K562 (cell line): ENCODE measurements around the gene LPGAT1. TPM values are rescaled to one million over a fixed set of nuclear protein-coding genes. Genes with fewer than 3 reads are reported as not detected.
A peak's percentile ranks its signal among the peaks of the same experiment; 100 is the strongest.

Source experiments
- BDP1 ChIP-seq: IDR thresholded peaks from 3 replicates; pipeline ENCODE4 v1.6.1; 2011; ENCODE audit not compliant: insufficient read length, insufficient read depth
- BHLHE40 ChIP-seq: IDR thresholded peaks from 2 replicates; pipeline ENCODE4 v1.6.1; 2011; ENCODE audit warnings: low read length, improper control_type of control experiment
- CBFA2T2 ChIP-seq: fragments of 450-650 bp; conservative IDR thresholded peaks from 2 replicates; pipeline ENCODE4 v1.6.1; 2017; ENCODE audit warnings: mild to moderate bottlenecking
- CBFA2T3 ChIP-seq: fragments of 450-650 bp; IDR thresholded peaks from 2 replicates; pipeline ENCODE4 v1.6.1; 2017
- CBX5 ChIP-seq: IDR thresholded peaks from 2 replicates; pipeline ENCODE4 v1.6.1; 2014; ENCODE audit warnings: low read depth, borderline replicate concordance
- CXXC5 ChIP-seq: fragments of 250-450 bp; sonication (Bioruptor Pico); IDR thresholded peaks from 2 replicates; pipeline ENCODE4 v1.8.0; 2022; ENCODE audit warnings: inconsistent platforms, mild to moderate bottlenecking, moderate library complexity
- DACH1 ChIP-seq: fragments of 450-650 bp; IDR thresholded peaks from 2 replicates; pipeline ENCODE4 v1.6.1; 2018; ENCODE audit not compliant: partially characterized antibody
- ELF4 ChIP-seq: fragments of 450-650 bp; formaldehyde crosslinking; IDR thresholded peaks from 2 replicates; pipeline ENCODE4 v1.4.0; 2022; ENCODE audit warnings: missing genetic modification characterization
- GATAD2A ChIP-seq: fragments of 450-650 bp; IDR thresholded peaks from 2 replicates; pipeline ENCODE4 v1.6.1; 2017
- HBP1 ChIP-seq: fragments of 450-650 bp; formaldehyde crosslinking; IDR thresholded peaks from 2 replicates; pipeline ENCODE4 v1.4.0; 2022; ENCODE audit warnings: missing genetic modification characterization
- JUND ChIP-seq, 2 experiments: IDR thresholded peaks; 2 replicates in 1 of 2; 3 replicates in 1 of 2; pipeline ENCODE4 v1.6.1; 2011; ENCODE audit warnings: borderline replicate concordance in 2 of 2, low read depth in 2 of 2, low read length in 2 of 2, improper control_type of control experiment in 1 of 2, missing biosample characterization in 1 of 2, missing genetic modification characterization in 1 of 2, missing genetic modification reagents in 1 of 2
- L3MBTL2 ChIP-seq: fragments of 450-650 bp; IDR thresholded peaks from 2 replicates; pipeline ENCODE4 v1.6.1; 2016; ENCODE audit warnings: mild to moderate bottlenecking, moderate library complexity
- MXI1 ChIP-seq: IDR thresholded peaks from 2 replicates; pipeline ENCODE4 v1.6.1; 2011; ENCODE audit warnings: low read depth, mild to moderate bottlenecking, improper control_type of control experiment, low read length
- PCBP2 ChIP-seq: fragments of 200-400 bp; formaldehyde crosslinking; IDR thresholded peaks from 2 replicates; pipeline ENCODE4 v1.6.1; 2018; ENCODE audit warnings: low read length, low read depth, mild to moderate bottlenecking, moderate library complexity; ENCODE audit not compliant: poor library complexity, severe bottlenecking
- ZNF224 ChIP-seq: sonication (generic); formaldehyde crosslinking; IDR thresholded peaks from 2 replicates; pipeline ENCODE4 v1.8.0; 2022; ENCODE audit warnings: mild to moderate bottlenecking, missing genetic modification reagents
- ZNF561 ChIP-seq: fragments of 450-650 bp; formaldehyde crosslinking; conservative IDR thresholded peaks from 2 replicates; pipeline ENCODE4 v1.4.0; 2020; ENCODE audit warnings: mild to moderate bottlenecking, moderate library complexity
- ZNF766 ChIP-seq: fragments of 200-800 bp; sonication (Bioruptor generic); conservative IDR thresholded peaks from 2 replicates; pipeline ENCODE4 v1.6.1; 2016; ENCODE audit warnings: missing genetic modification characterization, missing compliant biosample characterization
- ZSCAN29 ChIP-seq: fragments of 450-650 bp; IDR thresholded peaks from 2 replicates; pipeline ENCODE4 v1.6.1; 2017
- polyA plus RNA-seq, 8 experiments: library from polyadenylated mRNA; depleted of rRNA in 4 of 8; stranded (reverse) in 5 of 8; unstranded in 3 of 8; fragments of >200 nt; fragmentation: Nextera tagmentation in 2 of 8; fragmentation: Illumina TruSeq in 1 of 8; extraction: Ambion mirVana in 2 of 8; extraction: Trizol in 1 of 8; gene quantifications; 2 replicates each; pipeline versions ENCODE4 v1.2.1 to v1.2.3, GENCODE V29; 2011 to 2014; ENCODE audit warnings: inconsistent platforms in 1 of 8, missing spikeins in 1 of 8
- total RNA-seq, 7 experiments: library from RNA; depleted of rRNA in 6 of 7; stranded (reverse); fragments of >200 nt in 6 of 7; fragmentation: Illumina TruSeq in 2 of 7; extraction: Trizol in 2 of 7; gene quantifications; 2 replicates each; pipeline versions ENCODE4 v1.2.1 to v1.2.3, GENCODE V29; 2011 to 2021; ENCODE audit warnings: low replicate concordance in 1 of 7

Gene LPGAT1
- total and polyA plus RNA-seq, 9 of the 15 experiments (the other 6 are each of a cell fraction or from before 2014, with no cell fraction given) = 5.7 to 31.4 (median 16.3) TPM

DNA sequence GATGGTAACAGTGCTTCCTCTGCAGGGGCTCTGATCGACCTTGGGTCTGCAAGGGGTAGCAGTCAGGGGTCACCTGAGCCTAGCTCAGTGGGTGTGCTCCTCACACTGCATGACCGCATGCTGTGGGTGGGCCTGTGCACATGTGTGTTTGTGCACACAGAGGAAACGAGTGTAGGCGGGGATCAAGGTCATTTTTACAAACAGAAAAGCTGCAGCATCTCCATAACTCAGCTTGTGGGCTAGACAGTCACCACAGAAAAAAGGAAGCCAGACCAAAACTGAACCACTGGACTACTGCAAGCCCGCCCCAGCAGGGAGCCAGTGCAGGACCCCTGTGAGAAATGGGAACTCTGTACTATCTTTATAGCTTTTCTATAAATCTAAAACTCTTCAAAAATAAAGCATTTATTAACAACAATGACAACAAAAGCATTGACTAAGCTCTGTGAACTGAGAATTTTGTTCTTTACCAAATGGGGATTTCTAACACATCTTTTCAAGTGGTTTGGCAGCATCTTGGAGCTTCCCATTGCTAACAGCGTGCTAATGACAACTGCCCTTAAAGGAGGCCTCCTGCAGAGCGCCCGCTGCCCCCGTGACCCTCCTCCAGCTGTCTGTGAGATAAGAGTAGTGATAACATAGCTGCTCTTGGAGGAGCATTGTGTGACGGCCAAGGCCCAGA lies 135.3 kb downstream of the LPGAT1 start (continued):
- TF ChIP-seq CBFA2T2 = peak; percentile 23; the same call in 1 of the 2 replicates
- no peak for TF ChIP-seq ZNF561 (CRISPR knock-in tag)
- peak; percentile 54 for TF ChIP-seq CXXC5 (CRISPR knock-in tag)
- peak; percentile 55 for TF ChIP-seq L3MBTL2
- TF ChIP-seq GATAD2A = no peak
- no peak for TF ChIP-seq HBP1
- peak; percentile 62 for TF ChIP-seq CBFA2T3
- TF ChIP-seq BHLHE40 = peak; percentile 66; the same call in 1 of the 2 replicates
- TF ChIP-seq PCBP2 = no peak
- peak; percentile 11; the same call in 1 of the 2 replicates for TF ChIP-seq JUND (IDR thresholded peaks at IDR 0.05; ENCODE audit: borderline replicate concordance, low read depth, low read length)
- peak; percentile 11; the same call in 1 of the 3 replicates for TF ChIP-seq JUND (tag; IDR thresholded peaks at IDR 0.05; ENCODE audit: borderline replicate concordance, low read depth, low read length)
- no peak for TF ChIP-seq ELF4 (CRISPR knock-in tag)
- peak; percentile 73 for TF ChIP-seq DACH1
- no peak for TF ChIP-seq BDP1
- TF ChIP-seq ZSCAN29 = no peak
- TF ChIP-seq ZNF766 = peak; percentile 62; the same call in 1 of the 2 replicates
- no peak for TF ChIP-seq CBX5
- TF ChIP-seq ZNF224 = no peak
- no peak for TF ChIP-seq MXI1
